Esophagus squamous epithelium (tissue), 4 donors: ENCODE measurements around the gene NPTXR.

Experiments used
- POLR2A ChIP-seq, 4 donors: fragments of 450-650 bp; IDR thresholded peaks; one replicate each; pipeline ENCODE4 v1.6.1; 2017; ENCODE audit warnings: antibody characterized with exemption in 4 of 4, mild to moderate bottlenecking in 4 of 4, moderate library complexity in 3 of 4
- TF ChIP-seq, protein P1 (sequence below), 6 experiments: fragments of 450-650 bp in 4 of 6; fragments of 200-600 bp in 2 of 6; sonication (generic) in 2 of 6; IDR thresholded peaks; one replicate each; pipeline ENCODE4 v1.5.1; 2016 to 2019; ENCODE audit warnings: antibody characterized with exemption in 6 of 6, mild to moderate bottlenecking in 4 of 6, moderate library complexity in 4 of 6

DNA sequence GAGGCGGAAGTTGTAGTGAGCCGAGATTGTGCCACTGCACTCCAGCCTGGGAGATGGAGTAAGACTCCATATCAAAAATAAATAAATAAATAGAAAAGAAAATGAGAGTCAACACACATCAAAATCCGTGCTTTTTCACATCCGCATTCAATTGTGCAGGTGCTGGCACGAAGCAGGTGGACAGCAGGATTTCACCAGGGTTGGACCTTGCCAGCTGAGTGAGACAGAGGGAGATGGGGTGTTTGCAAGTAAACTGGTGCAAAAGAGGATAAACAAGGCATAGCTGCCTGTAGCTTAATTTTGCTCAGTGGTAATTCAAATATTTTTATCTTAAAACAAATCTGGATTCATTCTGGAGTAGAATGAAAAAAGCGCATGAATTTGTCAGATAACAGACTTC, 26.6 kb downstream of the NPTXR start:
- TF ChIP-seq, protein P1, sequence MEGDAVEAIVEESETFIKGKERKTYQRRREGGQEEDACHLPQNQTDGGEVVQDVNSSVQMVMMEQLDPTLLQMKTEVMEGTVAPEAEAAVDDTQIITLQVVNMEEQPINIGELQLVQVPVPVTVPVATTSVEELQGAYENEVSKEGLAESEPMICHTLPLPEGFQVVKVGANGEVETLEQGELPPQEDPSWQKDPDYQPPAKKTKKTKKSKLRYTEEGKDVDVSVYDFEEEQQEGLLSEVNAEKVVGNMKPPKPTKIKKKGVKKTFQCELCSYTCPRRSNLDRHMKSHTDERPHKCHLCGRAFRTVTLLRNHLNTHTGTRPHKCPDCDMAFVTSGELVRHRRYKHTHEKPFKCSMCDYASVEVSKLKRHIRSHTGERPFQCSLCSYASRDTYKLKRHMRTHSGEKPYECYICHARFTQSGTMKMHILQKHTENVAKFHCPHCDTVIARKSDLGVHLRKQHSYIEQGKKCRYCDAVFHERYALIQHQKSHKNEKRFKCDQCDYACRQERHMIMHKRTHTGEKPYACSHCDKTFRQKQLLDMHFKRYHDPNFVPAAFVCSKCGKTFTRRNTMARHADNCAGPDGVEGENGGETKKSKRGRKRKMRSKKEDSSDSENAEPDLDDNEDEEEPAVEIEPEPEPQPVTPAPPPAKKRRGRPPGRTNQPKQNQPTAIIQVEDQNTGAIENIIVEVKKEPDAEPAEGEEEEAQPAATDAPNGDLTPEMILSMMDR (IDR thresholded peaks at IDR 0.05), result no peak
- no peak for TF ChIP-seq POLR2A (IDR thresholded peaks at IDR 0.05)
